NCI-H748 (cell line): ENCODE measurements around the gene TBPL2.
"Not testable (repeated sequence)": the region's sequence is repeated elsewhere in the genome, so short reads cannot be mapped to it uniquely, and the experiment has no call there.

Source experiments
- DNase-seq: peaks from one replicate; lab custom pipeline; 2025; ENCODE audit not compliant: unreplicated experiment; lab: John Stamatoyannopoulos, UW

TBPL2 gene

DNA sequence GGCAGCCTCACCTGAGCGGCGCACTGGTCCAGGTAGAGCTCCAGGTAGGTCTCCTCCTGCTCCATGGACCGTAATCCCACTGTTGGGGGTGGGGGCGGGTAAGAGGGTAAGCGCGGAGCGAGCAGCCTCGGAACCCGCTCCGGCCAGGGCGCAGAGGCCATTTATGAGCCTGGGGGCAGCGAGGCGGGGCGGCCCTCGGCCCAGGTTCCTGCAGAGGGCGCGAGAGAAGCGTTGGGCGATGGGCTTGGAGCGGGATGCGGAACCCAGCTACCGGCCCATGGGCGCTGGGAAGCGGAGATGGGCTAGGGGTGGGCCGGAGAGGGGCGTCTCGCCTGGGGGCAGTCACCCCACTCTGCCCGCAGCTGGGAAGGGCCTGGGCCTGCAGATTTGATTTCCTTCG, at the start of gene TBPL2:
Gene TBPL2, minus strand, starts transcription at position 232 of the 400 bp plus-strand sequence. Its CDS starts 167 bp downstream, at position 65.
- no peak for DNase-seq

DNA sequence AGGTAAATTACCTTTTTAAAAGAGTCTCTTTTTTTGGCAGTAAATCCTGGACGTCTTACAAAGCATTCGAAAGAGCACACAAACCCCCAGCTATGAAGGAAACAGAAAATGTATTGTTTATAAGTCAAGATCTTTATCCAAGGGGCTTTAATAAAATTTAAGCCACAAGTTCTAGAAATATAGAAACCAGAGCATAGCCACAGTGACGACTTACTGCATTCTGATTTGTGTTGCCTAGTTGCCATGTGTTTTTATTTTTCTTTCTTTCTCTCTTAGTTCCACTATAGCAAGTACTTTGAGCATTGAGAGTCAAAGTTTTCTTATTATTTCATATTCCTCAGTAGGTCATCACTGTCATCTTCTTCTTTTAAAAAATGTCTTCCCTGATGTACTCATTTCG, 47.8 kb upstream of the TBPL2 start:
- DNase-seq, result no peak

GRCh38 chr14:55482936-55483605, 42.7 kb upstream of the TBPL2 start:
- no peak for DNase-seq

- no peak for DNase-seq
Observed at GRCh38 chr14:55481769-55482168, 41.4 kb upstream of the TBPL2 start.

GRCh38 chr14:55477680-55478079, 37.3 kb upstream of the TBPL2 start:
- no peak for DNase-seq

DNA sequence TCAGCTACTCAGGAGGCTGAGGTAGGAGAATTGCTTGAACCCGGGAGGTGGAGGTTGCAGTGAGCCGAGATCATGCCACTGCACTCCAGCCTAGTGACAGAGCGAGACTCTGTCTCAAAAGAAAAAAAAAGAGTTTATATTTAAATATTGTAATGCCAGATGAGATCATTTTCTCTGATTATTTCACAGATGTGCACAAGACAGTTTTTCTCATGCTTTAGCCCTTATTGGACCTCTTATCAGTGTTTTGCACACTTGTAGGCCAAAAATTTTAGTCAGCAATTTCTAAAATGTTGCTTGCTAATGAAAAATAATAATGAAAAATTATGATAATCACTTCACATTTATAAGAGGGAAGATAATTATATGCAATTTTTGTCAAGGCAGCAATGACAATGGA, 36.0 kb upstream of the TBPL2 start:
- DNase-seq, result not testable (repeated sequence)

DNA sequence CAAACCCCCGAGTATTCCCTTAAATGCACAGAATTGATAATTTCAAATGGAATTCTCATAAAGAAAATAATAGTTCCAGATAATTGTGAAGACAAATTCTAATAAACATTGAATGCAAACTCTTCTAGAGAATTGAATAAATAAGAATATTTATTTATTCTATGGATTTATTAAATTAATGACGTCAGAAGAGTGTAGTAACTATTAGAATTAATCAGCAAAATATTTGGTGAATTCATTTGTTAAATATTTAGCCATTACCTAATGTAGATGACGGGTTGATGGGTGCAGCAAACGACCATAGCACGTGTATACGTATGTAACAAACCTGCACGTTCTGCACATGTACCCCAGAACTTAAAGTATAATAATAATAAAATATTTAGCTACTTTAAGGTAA, 33.4 kb upstream of the TBPL2 start:
- DNase-seq, result no peak

DNA sequence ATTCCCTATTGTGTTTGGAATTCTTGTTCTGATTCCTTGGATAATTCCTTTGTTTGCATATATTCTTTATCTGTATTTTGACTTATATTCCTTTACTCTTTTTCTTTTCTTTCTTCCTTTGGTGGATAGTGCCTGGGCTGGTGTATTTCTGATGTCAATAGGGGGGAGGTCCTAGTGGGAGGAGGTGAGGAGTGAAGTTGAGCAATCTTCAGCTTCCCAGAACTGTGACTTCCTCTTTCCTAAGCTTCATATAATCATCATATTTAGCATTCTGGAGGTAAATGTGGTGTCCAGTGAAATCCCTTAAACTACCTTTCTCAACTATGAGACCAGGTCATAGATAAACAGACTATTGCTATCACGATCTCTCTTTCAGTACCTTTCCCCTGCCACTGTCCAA, 29.6 kb upstream of the TBPL2 start:
- no peak for DNase-seq

DNA sequence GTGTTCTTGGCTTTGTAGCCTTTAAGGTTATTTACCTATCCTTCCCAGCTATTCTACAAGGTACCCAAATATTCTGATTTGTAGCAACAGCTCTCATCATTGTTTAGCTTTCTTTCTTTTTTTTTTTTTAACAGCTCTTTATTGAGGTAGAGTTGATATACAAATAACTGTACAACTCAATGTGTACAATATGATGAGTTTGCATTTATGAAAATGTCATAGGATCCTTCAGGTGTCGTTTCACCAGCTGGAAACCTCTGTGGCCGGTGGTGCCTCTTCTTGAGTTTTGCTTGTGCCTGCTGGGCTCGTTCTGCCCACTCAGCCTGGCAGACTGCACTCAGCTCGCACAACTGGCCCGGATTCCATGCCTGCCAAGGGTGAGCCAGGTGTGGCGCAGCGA, 26.9 kb upstream of the TBPL2 start:
- DNase-seq, result no peak

DNA sequence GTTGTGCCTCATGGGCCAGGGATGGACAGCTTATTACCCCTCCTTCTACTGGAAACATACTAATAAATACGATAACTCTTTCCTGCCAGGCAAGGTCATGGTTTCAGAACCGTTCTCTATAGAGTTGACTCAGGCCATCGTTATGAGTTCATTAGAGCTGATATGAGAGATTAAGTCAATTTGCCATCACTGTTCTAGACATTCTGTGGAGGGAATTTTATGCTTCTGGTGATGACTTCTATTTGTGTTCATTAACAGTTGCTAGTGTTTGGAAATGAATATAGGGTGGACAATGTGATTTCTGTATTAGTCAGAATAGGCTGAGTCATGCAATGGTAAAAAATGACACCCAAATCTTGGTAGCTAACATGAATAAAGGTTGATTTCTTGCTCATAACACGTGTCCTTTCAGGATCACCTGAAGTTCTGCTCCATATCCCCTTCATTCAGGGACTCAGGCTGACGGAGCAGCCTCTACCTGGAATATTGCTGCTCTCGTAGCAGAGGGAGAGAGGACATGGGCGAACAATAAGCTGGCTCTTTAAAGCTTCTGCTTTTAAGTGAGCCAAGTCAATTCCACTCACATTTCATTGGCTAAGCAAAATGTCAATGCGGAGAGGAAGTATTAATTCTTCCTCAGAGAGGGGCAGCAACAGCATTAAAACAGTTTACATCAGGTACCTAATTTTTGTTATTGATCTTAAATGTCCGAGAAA, 18.5 kb upstream of the TBPL2 start:
- DNase-seq, result no peak

DNA sequence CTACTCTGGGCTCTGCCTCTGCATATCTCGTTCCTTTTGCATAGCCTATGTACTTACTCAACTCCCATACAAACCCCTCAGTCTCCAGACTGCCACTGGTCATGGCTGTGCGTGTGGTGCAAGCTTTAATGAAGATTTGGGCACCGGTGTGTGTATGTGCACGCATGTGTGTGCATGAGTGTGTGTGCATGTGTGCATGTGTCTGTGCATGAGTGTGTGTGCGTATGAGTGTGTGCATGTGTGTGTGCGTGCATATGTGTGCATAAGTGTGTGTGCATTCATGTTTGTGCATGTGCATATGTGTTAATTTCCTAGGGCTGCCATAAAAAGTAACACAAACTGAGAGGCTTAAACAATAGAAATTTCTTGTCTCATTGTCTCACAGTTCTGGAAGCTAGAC, 17.1 kb upstream of the TBPL2 start:
- no peak for DNase-seq

DNA sequence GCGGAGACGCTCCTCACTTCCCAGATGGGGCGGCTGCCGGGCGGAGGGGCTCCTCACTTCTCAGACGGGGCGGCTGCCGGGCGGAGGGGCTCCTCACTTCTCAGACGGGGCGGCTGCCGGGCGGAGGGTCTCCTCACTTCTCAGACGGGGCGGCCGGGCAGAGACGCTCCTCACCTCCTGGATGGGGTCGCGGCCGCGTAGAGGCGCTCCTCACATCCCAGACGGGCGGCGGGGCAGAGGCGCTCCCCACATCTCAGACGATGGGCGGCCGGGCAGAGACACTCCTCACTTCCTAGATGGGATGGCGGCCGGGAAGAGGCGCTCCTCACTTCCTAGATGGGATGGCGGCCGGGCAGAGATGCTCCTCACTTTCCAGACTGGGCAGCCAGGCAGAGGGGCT, 16.0 kb upstream of the TBPL2 start:
- not testable (repeated sequence) for DNase-seq

- peak; percentile 98 for DNase-seq
Observed at GRCh38 chr14:55454264-55455002, 14.0 kb upstream of the TBPL2 start.

DNA sequence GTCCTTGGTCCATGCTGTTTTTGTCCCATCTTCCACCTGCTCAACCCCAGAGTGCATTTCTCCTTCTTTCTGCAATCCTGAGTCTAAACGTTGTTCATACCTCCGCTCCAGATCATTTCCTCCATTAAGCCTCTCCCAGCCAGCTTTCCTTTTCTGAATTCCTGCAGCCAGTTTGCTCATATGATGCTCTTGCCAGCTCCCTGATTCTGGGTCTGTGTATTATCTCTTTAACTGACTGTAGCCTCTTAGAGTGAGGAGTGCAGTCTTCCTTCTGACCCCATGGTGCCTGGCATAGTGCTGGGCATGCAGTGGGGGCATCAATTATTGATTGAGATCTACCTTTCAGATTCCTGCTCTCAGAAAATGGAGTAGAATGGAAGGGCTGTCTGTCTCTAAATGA, 11.5 kb upstream of the TBPL2 start:
- DNase-seq, result no peak

DNA sequence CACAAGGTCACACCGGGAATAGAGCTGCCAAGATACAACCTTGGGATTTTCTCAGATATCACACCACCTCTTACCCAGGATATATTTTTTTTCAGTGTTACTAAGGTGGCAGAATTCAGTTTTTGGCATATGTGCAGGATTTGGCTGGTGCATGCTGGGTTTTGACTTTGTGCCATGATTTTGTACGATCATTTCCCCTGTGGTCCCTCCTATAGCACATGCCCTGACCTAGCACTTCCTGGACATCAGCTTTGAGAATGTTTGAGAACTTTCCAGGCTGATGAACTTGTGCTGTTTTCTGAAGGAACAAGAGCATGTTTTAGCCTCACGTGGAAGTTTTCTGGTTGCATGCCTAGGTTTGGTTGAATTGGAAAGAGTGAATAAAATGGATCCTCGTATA, 11.0 kb upstream of the TBPL2 start:
- no peak for DNase-seq

GRCh38 chr14:55450987-55451386, 10.6 kb upstream of the TBPL2 start:
- no peak for DNase-seq

- DNase-seq, result no peak
Observed at GRCh38 chr14:55450539-55450938, 10.1 kb upstream of the TBPL2 start.

- DNase-seq, result no peak
Observed at GRCh38 chr14:55450124-55450523, 9.7 kb upstream of the TBPL2 start.

DNA sequence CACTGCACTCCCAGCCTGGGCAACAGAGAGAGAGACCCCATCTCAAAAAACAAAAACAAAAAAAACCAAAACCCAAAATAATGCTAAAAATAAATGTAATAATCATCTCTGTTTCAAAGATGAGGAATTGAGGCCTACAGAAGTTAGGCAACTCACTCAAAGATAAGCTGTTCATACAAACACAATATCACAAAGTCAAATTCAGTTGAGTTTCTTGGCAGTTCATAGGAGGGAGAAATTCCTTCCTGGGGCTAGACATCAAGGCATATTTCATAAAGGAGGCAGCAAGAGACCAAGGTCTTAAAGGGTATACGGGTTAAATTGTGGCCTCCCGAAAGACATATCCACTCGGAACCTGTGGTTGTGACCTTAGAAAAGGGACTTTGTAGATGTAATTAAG, 8.7 kb upstream of the TBPL2 start:
- DNase-seq, result no peak

DNA sequence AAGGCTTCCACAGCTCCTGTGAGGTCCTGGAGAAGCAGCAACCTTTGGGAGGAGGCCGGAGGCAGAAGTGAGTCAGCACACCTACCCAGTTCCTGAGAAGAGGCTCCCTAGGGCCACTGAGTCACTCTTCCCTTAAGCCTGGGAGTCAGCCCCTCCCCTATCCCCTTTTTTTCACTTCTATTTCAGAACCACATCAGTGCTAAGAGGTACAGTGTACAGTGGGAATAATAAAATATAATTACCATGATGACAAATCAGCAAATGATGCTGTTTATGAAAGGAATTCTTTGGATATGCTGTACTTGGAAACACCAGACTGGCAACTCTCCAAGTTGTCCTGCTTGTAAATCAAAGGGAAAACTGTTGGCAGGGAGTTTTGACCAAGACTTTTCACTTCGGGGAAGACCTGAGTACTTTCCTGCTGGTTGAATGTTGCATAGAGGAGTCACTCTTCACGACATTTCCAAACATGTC, 7.8 kb upstream of the TBPL2 start:
- no peak for DNase-seq

GRCh38 chr14:55446833-55447232, 6.4 kb upstream of the TBPL2 start:
- DNase-seq, result no peak

GRCh38 chr14:55446127-55446736, 5.8 kb upstream of the TBPL2 start:
- peak; percentile 76 for DNase-seq
